Adrenal gland (tissue), 5 donors: Measurements from ENCODE around the gene SF3B2.

Experiments used
- POLR2A ChIP-seq, 2 donors: fragments of 450-650 bp; IDR thresholded peaks; one replicate each; pipeline ENCODE4 v1.6.1; 2017; ENCODE audit warnings: antibody characterized with exemption in 2 of 2, mild to moderate bottlenecking in 2 of 2, moderate library complexity in 1 of 2
- TF ChIP-seq, protein P1 (sequence below), 6 experiments: fragments of 450-650 bp in 4 of 6; fragments of 200-600 bp in 2 of 6; sonication (generic) in 1 of 6; IDR thresholded peaks; 1 replicate in 5 of 6; 2 replicates in 1 of 6; pipeline versions ENCODE4 v1.5.1 to v1.8.0; 2016 to 2021; ENCODE audit warnings: antibody characterized with exemption in 6 of 6, mild to moderate bottlenecking in 2 of 6, moderate library complexity in 1 of 6
- donor health status: DM: no; HTN: no; CAD: no.

DNA sequence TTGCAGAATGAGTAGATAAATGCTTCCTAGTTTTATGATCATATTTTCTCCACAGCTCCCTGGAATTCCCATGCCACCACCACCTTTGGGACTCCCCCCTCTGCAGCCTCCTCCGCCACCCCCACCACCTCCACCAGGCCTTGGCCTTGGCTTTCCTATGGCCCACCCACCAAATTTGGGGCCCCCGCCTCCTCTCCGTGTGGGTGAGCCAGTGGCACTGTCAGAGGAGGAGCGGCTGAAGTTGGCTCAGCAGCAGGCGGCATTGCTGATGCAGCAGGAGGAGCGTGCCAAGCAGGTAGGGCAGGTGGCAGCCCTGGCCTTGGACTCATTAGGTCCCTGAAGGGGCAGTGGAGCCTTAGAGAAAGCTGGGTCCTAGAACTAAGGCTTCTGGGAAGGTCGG, 2.9 kb downstream of the SF3B2 start:
- TF ChIP-seq, protein P1, sequence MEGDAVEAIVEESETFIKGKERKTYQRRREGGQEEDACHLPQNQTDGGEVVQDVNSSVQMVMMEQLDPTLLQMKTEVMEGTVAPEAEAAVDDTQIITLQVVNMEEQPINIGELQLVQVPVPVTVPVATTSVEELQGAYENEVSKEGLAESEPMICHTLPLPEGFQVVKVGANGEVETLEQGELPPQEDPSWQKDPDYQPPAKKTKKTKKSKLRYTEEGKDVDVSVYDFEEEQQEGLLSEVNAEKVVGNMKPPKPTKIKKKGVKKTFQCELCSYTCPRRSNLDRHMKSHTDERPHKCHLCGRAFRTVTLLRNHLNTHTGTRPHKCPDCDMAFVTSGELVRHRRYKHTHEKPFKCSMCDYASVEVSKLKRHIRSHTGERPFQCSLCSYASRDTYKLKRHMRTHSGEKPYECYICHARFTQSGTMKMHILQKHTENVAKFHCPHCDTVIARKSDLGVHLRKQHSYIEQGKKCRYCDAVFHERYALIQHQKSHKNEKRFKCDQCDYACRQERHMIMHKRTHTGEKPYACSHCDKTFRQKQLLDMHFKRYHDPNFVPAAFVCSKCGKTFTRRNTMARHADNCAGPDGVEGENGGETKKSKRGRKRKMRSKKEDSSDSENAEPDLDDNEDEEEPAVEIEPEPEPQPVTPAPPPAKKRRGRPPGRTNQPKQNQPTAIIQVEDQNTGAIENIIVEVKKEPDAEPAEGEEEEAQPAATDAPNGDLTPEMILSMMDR (IDR thresholded peaks at IDR 0.05) = no peak
- TF ChIP-seq POLR2A (IDR thresholded peaks at IDR 0.05) = no peak
